B cell (primary cell): ENCODE measurements around the gene XAGE2. TPM values are rescaled to one million over a fixed set of nuclear protein-coding genes. Genes with fewer than 3 reads are reported as not detected.

Experiments
- ATAC-seq: fragments of 200-7000 bp; cut with Tn5 transposase; one replicate; pipeline ENCODE4 v1.10.0; 2021; ENCODE audit warnings: low read depth, mild to moderate bottlenecking, moderate number of reproducible peaks, moderate library complexity
- CTCF ChIA-PET: fragments of 350-600 bp; sonication (Branson Sonifier 250); formaldehyde crosslinking; loops from one replicate; lab custom pipeline; 2021; ENCODE audit warnings: antibody characterized with exemption, inconsistent platforms; lab: Charles Lee
- POLR2A ChIA-PET: fragments of 350-600 bp; sonication (Branson Sonifier 250); formaldehyde crosslinking; loops from one replicate; lab custom pipeline; 2021; ENCODE audit warnings: antibody characterized with exemption; lab: Charles Lee
- DNase-seq: peaks from one replicate; pipeline ENCODE4 v3.0.0; 2013
- H2AFZ ChIP-seq: 2 replicates; pipeline ENCODE4 v1.6.1; 2012; ENCODE audit warnings: mild to moderate bottlenecking, low read depth, low read length; ENCODE audit not compliant: insufficient read depth, poor library complexity, severe bottlenecking
- H3K27ac ChIP-seq, 2 donors: 1 replicate in 1 of 2; 2 replicates in 1 of 2; pipeline ENCODE4 v1.5.1; 2012 to 2013; ENCODE audit warnings: low read length in 2 of 2, mild to moderate bottlenecking in 2 of 2, moderate library complexity in 1 of 2
- H3K27me3 ChIP-seq, 4 experiments: fragments of 200-600 bp in 1 of 4; sonication (generic) in 1 of 4; replicated peaks in 1 of 4; 1 replicate in 2 of 4; 2 replicates in 2 of 4; pipeline versions ENCODE4 v1.6.1 to v1.7.0; 2013 to 2016; ENCODE audit warnings: low read length in 3 of 4, mild to moderate bottlenecking in 2 of 4, mixed read lengths in 1 of 4, moderate library complexity in 1 of 4; ENCODE audit not compliant: insufficient read depth in 4 of 4, control insufficient read depth in 3 of 4; ENCODE audit errors: control extremely low read depth in 1 of 4
- H3K36me3 ChIP-seq, 2 experiments: replicated peaks in 1 of 2; 1 replicate in 1 of 2; 2 replicates in 1 of 2; pipeline versions ENCODE4 v1.6.1 to v1.7.1; 2013; ENCODE audit warnings: low read length in 1 of 2; ENCODE audit not compliant: insufficient read depth in 2 of 2, control insufficient read depth in 1 of 2; ENCODE audit errors: control extremely low read depth in 1 of 2, extremely low read depth in 1 of 2
- H3K4me1 ChIP-seq, 2 donors: fragments of 200-600 bp in 1 of 2; sonication (generic) in 1 of 2; 1 replicate in 1 of 2; 2 replicates in 1 of 2; pipeline versions ENCODE4 v1.5.1 to v1.6.1; 2013 to 2017; ENCODE audit warnings: low read length in 2 of 2; ENCODE audit not compliant: control insufficient read depth in 2 of 2, insufficient read depth in 2 of 2
- H3K4me2 ChIP-seq: replicated peaks from 2 replicates; pipeline ENCODE3; 2012; ENCODE audit warnings: mild to moderate bottlenecking, low read depth, low read length; ENCODE audit not compliant: poor library complexity, severe bottlenecking
- H3K4me3 ChIP-seq, 5 experiments: fragments of 200-600 bp in 1 of 5; sonication (generic) in 1 of 5; 1 replicate in 3 of 5; 2 replicates in 2 of 5; pipeline versions ENCODE4 v1.5.1 to v1.7.0; 2011 to 2016; ENCODE audit warnings: low read length in 4 of 5, mild to moderate bottlenecking in 4 of 5, low read depth in 2 of 5, control low read depth in 1 of 5, moderate library complexity in 1 of 5; ENCODE audit not compliant: insufficient read depth in 1 of 5; ENCODE audit errors: control extremely low read depth in 1 of 5, extremely low read depth in 1 of 5
- H3K79me2 ChIP-seq: fragments of 200-600 bp; sonication (generic); one replicate; pipeline ENCODE4 v1.6.0; 2016; ENCODE audit warnings: low read length; ENCODE audit not compliant: control insufficient read depth, insufficient read depth
- H3K9ac ChIP-seq: fragments of 200-600 bp; sonication (generic); 2 replicates; pipeline ENCODE4 v1.6.1; 2017; ENCODE audit warnings: mild to moderate bottlenecking, low read length, moderate library complexity
- H3K9me3 ChIP-seq, 3 donors: one replicate each; pipeline versions ENCODE4 v1.6.1 to v1.7.1; 2013; ENCODE audit warnings: low read length in 2 of 3; ENCODE audit not compliant: control insufficient read depth in 2 of 3, insufficient read depth in 1 of 3; ENCODE audit errors: control extremely low read depth in 1 of 3
- H4K20me1 ChIP-seq: 2 replicates; pipeline ENCODE4 v1.6.0; 2012; ENCODE audit warnings: mild to moderate bottlenecking, low read length; ENCODE audit not compliant: insufficient read depth, control insufficient read depth, poor library complexity, severe bottlenecking
- H3K27ac Mint-ChIP-seq: one replicate; pipeline ENCODE4 v1.8.0; 2021; ENCODE audit warnings: mixed read lengths
- H3K27me3 Mint-ChIP-seq: one replicate; pipeline ENCODE4 v1.8.0; 2021; ENCODE audit warnings: mixed read lengths
- H3K4me1 Mint-ChIP-seq: one replicate; pipeline ENCODE4 v1.8.0; 2021; ENCODE audit warnings: mixed read lengths
- H3K4me3 Mint-ChIP-seq: one replicate; pipeline ENCODE4 v1.8.0; 2021; ENCODE audit warnings: mixed read lengths
- H3K9me3 Mint-ChIP-seq: one replicate; pipeline ENCODE4 v1.8.0; 2022; ENCODE audit warnings: mixed read lengths; ENCODE audit not compliant: insufficient read depth
- EZH2 ChIP-seq: IDR thresholded peaks from 2 replicates; pipeline ENCODE4 v1.6.1; 2012; ENCODE audit warnings: borderline replicate concordance, low read depth, mild to moderate bottlenecking, moderate library complexity, low read length; ENCODE audit not compliant: insufficient read depth, poor library complexity, severe bottlenecking
- WGBS: methylation state at CpG from one replicate; pipeline ENCODE4 v1.1.5; 2013; ENCODE audit warnings: missing lambda C conversion rate; ENCODE audit not compliant: insufficient coverage; 5-methylcytosine and 5-hydroxymethylcytosine counted together
- intact Hi-C: fragments of 100-400 bp; cut with micrococcal nuclease; formaldehyde crosslinking; loops from one replicate; pipeline ENCODE4 v1.10.0; 2022
- polyA minus RNA-seq: library from RNA; depleted of rRNA, polyadenylated mRNA; stranded (reverse); fragments of >200 nt; gene quantifications from 2 replicates; pipeline ENCODE4 v1.2.3, GENCODE V29; 2012
- polyA plus RNA-seq: library from polyadenylated mRNA; depleted of rRNA; stranded (reverse); fragments of >200 nt; gene quantifications from 2 replicates; pipeline ENCODE4 v1.2.3, GENCODE V29; 2012
- total RNA-seq, 2 donors: library from RNA; stranded (reverse); fragments of 120-200 nt in 1 of 2; gene quantifications; 1 replicate in 1 of 2; 2 replicates in 1 of 2; pipeline versions ENCODE4 v1.2.3 to v1.2.4, GENCODE V29; 2013 to 2022
- TF ChIP-seq, protein P1 (sequence below): fragments of 200-600 bp; IDR thresholded peaks from one replicate; pipeline ENCODE4 v1.8.0; 2022; ENCODE audit warnings: antibody characterized with exemption, mild to moderate bottlenecking

The XAGE2 gene, protein sequence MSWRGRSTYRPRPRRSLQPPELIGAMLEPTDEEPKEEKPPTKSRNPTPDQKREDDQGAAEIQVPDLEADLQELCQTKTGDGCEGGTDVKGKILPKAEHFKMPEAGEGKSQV
- total RNA-seq (not detected in 2 replicates), polyA plus RNA-seq (not detected in 2 replicates), polyA minus RNA-seq (not detected in 2 replicates)
- total RNA-seq (2013): not detected

DNA sequence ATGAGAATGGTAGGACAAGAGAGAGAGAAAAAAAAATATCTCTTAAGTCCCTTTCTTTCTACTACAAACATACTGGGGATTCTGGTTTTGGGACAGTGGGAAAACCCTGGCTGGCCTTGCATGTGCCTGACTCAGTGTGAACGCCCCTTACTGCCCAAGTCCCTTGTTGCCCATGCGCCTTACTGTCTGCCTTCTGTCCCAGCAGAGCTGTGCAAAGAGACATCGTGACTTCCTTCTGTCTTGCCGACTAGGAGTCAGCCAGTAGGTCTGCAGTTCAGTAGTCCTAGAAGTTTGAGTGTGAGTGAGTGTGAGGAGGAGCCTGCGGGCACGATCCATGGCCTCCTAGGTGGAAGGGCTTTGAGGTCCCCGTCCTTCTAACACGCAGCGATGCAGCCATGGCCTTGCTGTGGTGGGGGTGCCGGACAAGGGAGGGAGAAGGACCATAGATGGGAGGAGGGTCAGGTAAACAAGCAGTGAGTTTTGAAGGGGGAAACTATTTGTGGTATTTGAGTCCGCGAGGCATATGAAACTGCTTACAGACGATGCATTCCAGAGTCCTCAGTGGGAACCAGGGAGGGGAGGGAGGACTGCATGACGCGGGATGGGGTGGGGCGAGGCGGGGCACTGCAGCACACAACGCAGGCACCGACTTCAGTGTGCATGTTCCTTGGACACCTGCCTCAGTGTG is at the start of gene XAGE2:
TSS of gene XAGE2 (plus strand) at position 654 of the 688 bp plus-strand sequence. CDS start 994 bp downstream, outside the sequence.
- POLR2A ChIA-PET: no interaction called here
- H2AFZ ChIP-seq: no peak within 1 kb of the TSS
- no peak within 1 kb of the TSS for H3K27ac ChIP-seq
- DNase-seq: no peak
- H3K27me3 ChIP-seq: peaks cover 0 to 9% (median 0%) of the 10 kb centered on the region in 4 experiments
- no peaks in the 10 kb centered on the region for H3K36me3 ChIP-seq
- H3K4me3 Mint-ChIP-seq: no peak within 1 kb of the TSS
- ATAC-seq: no peak
- no peaks in the 10 kb centered on the region for H3K4me1 Mint-ChIP-seq
- H4K20me1 ChIP-seq: no peaks in the 10 kb centered on the region
- H3K27me3 Mint-ChIP-seq: no peaks in the 10 kb centered on the region
- H3K9me3 ChIP-seq: no peaks in the 10 kb centered on the region
- TF ChIP-seq, protein P1, sequence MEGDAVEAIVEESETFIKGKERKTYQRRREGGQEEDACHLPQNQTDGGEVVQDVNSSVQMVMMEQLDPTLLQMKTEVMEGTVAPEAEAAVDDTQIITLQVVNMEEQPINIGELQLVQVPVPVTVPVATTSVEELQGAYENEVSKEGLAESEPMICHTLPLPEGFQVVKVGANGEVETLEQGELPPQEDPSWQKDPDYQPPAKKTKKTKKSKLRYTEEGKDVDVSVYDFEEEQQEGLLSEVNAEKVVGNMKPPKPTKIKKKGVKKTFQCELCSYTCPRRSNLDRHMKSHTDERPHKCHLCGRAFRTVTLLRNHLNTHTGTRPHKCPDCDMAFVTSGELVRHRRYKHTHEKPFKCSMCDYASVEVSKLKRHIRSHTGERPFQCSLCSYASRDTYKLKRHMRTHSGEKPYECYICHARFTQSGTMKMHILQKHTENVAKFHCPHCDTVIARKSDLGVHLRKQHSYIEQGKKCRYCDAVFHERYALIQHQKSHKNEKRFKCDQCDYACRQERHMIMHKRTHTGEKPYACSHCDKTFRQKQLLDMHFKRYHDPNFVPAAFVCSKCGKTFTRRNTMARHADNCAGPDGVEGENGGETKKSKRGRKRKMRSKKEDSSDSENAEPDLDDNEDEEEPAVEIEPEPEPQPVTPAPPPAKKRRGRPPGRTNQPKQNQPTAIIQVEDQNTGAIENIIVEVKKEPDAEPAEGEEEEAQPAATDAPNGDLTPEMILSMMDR: no peak
- TF ChIP-seq EZH2: no peak
- H3K4me1 ChIP-seq: no peaks in the 10 kb centered on the region
- no peaks in the 10 kb centered on the region for H3K9me3 Mint-ChIP-seq
- intact Hi-C loops: no loop called here
- H3K9ac ChIP-seq: no peak within 1 kb of the TSS
- CTCF ChIA-PET: interaction anchor here (0.6 kb wide), 1 partner anchor 1890 kb away, joined by 3 read pairs; no protein-coding TSS in a partner anchor
- 93% methylated on average over 9 of the region's 19 CpGs for WGBS
- no peaks in the 10 kb centered on the region for H3K79me2 ChIP-seq
- no peak within 1 kb of the TSS for H3K27ac Mint-ChIP-seq
- no peak within 1 kb of the TSS for H3K4me2 ChIP-seq
- H3K4me3 ChIP-seq: no peak within 1 kb of the TSS

DNA sequence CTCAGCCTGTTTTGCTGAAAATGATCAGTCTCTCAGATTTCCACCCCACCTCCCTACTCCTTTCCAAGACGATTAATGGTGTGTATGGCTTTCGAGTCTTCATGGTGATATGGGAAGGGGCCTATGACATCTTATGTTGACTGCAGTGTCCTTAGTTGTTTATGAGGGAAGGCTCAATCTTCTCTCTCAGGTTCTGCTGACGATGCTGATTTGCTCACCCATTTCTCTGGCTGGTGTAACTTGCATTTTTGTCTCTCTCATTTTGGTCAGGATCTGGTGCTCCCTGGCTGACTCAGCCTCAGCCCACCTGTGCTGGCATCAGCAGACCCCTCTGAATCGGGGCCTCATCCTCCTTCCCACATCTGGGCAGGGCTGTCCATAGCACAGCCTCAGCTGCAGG is 31.4 kb upstream of the XAGE2 start:
- H3K27me3 ChIP-seq: no peaks in the 10 kb centered on the region
- Mint-ChIP-seq H3K27ac (no peak overlapping the region), H3K9me3 (no peaks in the 10 kb centered on the region), H3K4me3 (no peak overlapping the region), H3K4me1 (no peaks in the 10 kb centered on the region), H3K27me3 (peaks cover 3% of the 10 kb centered on the region)
- no peak for TF ChIP-seq EZH2
- TF ChIP-seq, protein P1: no peak
- no peak overlapping the region for H3K4me3 ChIP-seq
- ATAC-seq: no peak
- no peaks in the 10 kb centered on the region for H3K79me2 ChIP-seq
- H4K20me1 ChIP-seq: no peaks in the 10 kb centered on the region
- no peaks in the 10 kb centered on the region for H3K36me3 ChIP-seq
- DNase-seq: no peak
- H2AFZ ChIP-seq: no peak overlapping the region
- WGBS: no CpG with 5 or more reads among the region's 4 CpGs
- intact Hi-C loops: no loop called here
- no peaks in the 10 kb centered on the region for H3K4me1 ChIP-seq
- H3K4me2 ChIP-seq: no peak overlapping the region
- POLR2A ChIA-PET: no interaction called here
- no peak overlapping the region for H3K27ac ChIP-seq
- H3K9ac ChIP-seq: no peak overlapping the region
- CTCF ChIA-PET: no interaction called here
- no peaks in the 10 kb centered on the region for H3K9me3 ChIP-seq
